Neural cell (in vitro differentiated cells): ENCODE measurements around the gene BTBD16. TPM values are rescaled to one million over a fixed set of nuclear protein-coding genes. Genes with fewer than 3 reads are reported as not detected.

ENCODE experiments used
- H2AFZ ChIP-seq: fragments of 200-600, 300-800 bp; sonication (generic), shearing (Covaris generic); 2 replicates; pipeline ENCODE4 v1.6.0; 2014; ENCODE audit warnings: low read depth, mild to moderate bottlenecking, antibody characterized with exemption, low read length, moderate library complexity
- H3F3A ChIP-seq: fragments of 200-600 bp; shearing (Covaris generic); 2 replicates; pipeline ENCODE4 v1.6.1; 2016; ENCODE audit warnings: mild to moderate bottlenecking, moderate library complexity, mixed read lengths, antibody characterized with exemption, low read length; ENCODE audit not compliant: insufficient read depth, poor library complexity, severe bottlenecking
- H3K27ac ChIP-seq: fragments of 200-600, 300-800 bp; sonication (generic), shearing (Covaris generic); 2 replicates; pipeline ENCODE4 v1.5.1; 2014; ENCODE audit warnings: mild to moderate bottlenecking, low read length, moderate library complexity
- H3K27me3 ChIP-seq: fragments of 300-800, 200-600 bp; sonication (generic), shearing (Covaris generic); 2 replicates; pipeline ENCODE4 v1.6.0; 2014; ENCODE audit warnings: mild to moderate bottlenecking, low read depth, low read length, moderate library complexity; ENCODE audit not compliant: insufficient read depth
- H3K36me3 ChIP-seq: fragments of 300-800, 200-600 bp; sonication (generic), shearing (Covaris generic); 2 replicates; pipeline ENCODE4 v1.5.1; 2014; ENCODE audit warnings: mild to moderate bottlenecking, antibody characterized with exemption, low read length, moderate library complexity; ENCODE audit not compliant: insufficient read depth
- H3K4me2 ChIP-seq: fragments of 300-800, 200-600 bp; sonication (generic), shearing (Covaris generic); 2 replicates; pipeline ENCODE4 v1.6.0; 2014; ENCODE audit warnings: mild to moderate bottlenecking, low read length
- H3K4me3 ChIP-seq: fragments of 300-800, 200-600 bp; sonication (generic), shearing (Covaris generic); 2 replicates; pipeline ENCODE4 v1.5.1; 2014; ENCODE audit warnings: mild to moderate bottlenecking, low read length, moderate library complexity
- H3K79me2 ChIP-seq: fragments of 200-600 bp; shearing (Covaris generic); replicated peaks from 2 replicates; pipeline ENCODE4 v1.6.0; 2014; ENCODE audit warnings: mild to moderate bottlenecking, low read length, moderate library complexity; ENCODE audit not compliant: insufficient read depth
- H3K9ac ChIP-seq: fragments of 300-800, 200-600 bp; sonication (generic), shearing (Covaris generic); 2 replicates; pipeline ENCODE4 v1.6.1; 2016; ENCODE audit warnings: mild to moderate bottlenecking, low read length, mixed read lengths
- H3K9me2 ChIP-seq: fragments of 200-600 bp; shearing (Covaris generic); 2 replicates; pipeline ENCODE4 v1.6.1; 2016; ENCODE audit warnings: mild to moderate bottlenecking, low read length, mixed read lengths; ENCODE audit not compliant: insufficient read depth
- H3K9me3 ChIP-seq: fragments of 200-600, 300-800 bp; sonication (generic), shearing (Covaris generic); 2 replicates; pipeline ENCODE4 v1.6.1; 2016; ENCODE audit warnings: mild to moderate bottlenecking, mixed run types, low read length, moderate library complexity, mixed read lengths
- H4K20me1 ChIP-seq: fragments of 200-600 bp; shearing (Covaris generic); 2 replicates; pipeline ENCODE4 v1.6.1; 2016; ENCODE audit warnings: mild to moderate bottlenecking, mixed run types; ENCODE audit not compliant: insufficient read depth
- EP300 ChIP-seq: fragments of 450-650 bp; conservative IDR thresholded peaks from 2 replicates; pipeline ENCODE4 v1.6.1; 2014; ENCODE audit warnings: antibody characterized with exemption, mild to moderate bottlenecking, moderate library complexity; ENCODE audit not compliant: poor library complexity, severe bottlenecking
- EZH2 ChIP-seq: fragments of 200-600, 300-800 bp; shearing (Covaris generic), sonication (generic); IDR thresholded peaks from 2 replicates; pipeline ENCODE4 v1.6.1; 2014; ENCODE audit warnings: antibody characterized with exemption, low read length, borderline replicate concordance, mild to moderate bottlenecking; ENCODE audit not compliant: insufficient read depth, poor library complexity, severe bottlenecking
- MXI1 ChIP-seq: fragments of 450-650 bp; conservative IDR thresholded peaks from 2 replicates; pipeline ENCODE4 v1.6.1; 2014; ENCODE audit warnings: antibody characterized with exemption, mild to moderate bottlenecking; ENCODE audit not compliant: poor library complexity, severe bottlenecking
- POLR2AphosphoS5 ChIP-seq: IDR thresholded peaks from 2 replicates; pipeline ENCODE4 v1.6.1; 2012
- RAD21 ChIP-seq: fragments of 450-650 bp; conservative IDR thresholded peaks from 2 replicates; pipeline ENCODE4 v1.6.1; 2014; ENCODE audit warnings: antibody characterized with exemption, mild to moderate bottlenecking, moderate library complexity
- SMC3 ChIP-seq: fragments of 450-650 bp; conservative IDR thresholded peaks from 2 replicates; pipeline ENCODE4 v1.6.1; 2014; ENCODE audit warnings: antibody characterized with exemption, mild to moderate bottlenecking, moderate library complexity; ENCODE audit not compliant: poor library complexity
- TAF1 ChIP-seq: IDR thresholded peaks from 2 replicates; pipeline ENCODE4 v1.6.1; 2012; ENCODE audit warnings: low read depth
- polyA plus RNA-seq: library from polyadenylated mRNA; depleted of rRNA; stranded (reverse); fragments of >200 nt; gene quantifications from 2 replicates; pipeline ENCODE4 v1.2.3, GENCODE V29; 2014
- TF ChIP-seq, protein P1 (sequence below): fragments of 450-650 bp; IDR thresholded peaks from 2 replicates; pipeline ENCODE4 v1.5.1; 2014; ENCODE audit warnings: antibody characterized with exemption, mild to moderate bottlenecking, moderate library complexity; ENCODE audit not compliant: poor library complexity, severe bottlenecking
- TF ChIP-seq, protein P2 (sequence below): IDR thresholded peaks from 2 replicates; pipeline ENCODE4 v1.6.1; 2012; ENCODE audit warnings: borderline replicate concordance

BTBD16 gene
- polyA plus RNA-seq, 1 donor from 2014 or later = not detected

DNA sequence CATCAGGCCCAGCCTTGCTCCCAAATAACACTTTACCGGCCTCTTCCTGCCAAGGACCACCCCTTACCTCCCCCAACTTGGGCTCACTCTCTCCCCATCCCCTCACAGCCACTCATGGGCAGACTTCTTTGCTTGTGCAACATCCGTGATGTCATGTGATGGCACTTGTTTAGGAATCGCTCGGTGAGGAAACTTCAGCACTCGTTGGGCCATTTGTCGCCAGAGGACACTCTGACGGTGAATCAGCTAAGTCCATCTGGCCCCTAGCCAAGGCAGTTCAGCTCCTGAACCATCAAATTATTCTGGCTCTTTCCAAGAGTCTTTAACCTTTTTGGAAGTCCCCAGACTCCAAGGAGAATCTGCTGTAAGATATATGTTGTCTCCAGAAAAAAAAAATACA is 19.2 kb downstream of the BTBD16 start:
- Histone ChIP-seq H3F3A (no peaks in the 10 kb centered on the region), H3K36me3 (no peaks in the 10 kb centered on the region), H3K27me3 (no peaks in the 10 kb centered on the region), H3K4me3 (no peak overlapping the region), H3K9me2 (no peaks in the 10 kb centered on the region), H3K79me2 (no peaks in the 10 kb centered on the region), H3K9me3 (no peaks in the 10 kb centered on the region), H3K4me2 (no peak overlapping the region), H3K9ac (no peak overlapping the region), H2AFZ (no peak overlapping the region), H3K27ac (no peak overlapping the region), H4K20me1 (no peaks in the 10 kb centered on the region)
- TF ChIP-seq MXI1 (no peak), EP300 (no peak), SMC3 (no peak), RAD21 (no peak), TAF1 (no peak), POLR2AphosphoS5 (no peak), EZH2 (no peak)
- TF ChIP-seq, protein P1, sequence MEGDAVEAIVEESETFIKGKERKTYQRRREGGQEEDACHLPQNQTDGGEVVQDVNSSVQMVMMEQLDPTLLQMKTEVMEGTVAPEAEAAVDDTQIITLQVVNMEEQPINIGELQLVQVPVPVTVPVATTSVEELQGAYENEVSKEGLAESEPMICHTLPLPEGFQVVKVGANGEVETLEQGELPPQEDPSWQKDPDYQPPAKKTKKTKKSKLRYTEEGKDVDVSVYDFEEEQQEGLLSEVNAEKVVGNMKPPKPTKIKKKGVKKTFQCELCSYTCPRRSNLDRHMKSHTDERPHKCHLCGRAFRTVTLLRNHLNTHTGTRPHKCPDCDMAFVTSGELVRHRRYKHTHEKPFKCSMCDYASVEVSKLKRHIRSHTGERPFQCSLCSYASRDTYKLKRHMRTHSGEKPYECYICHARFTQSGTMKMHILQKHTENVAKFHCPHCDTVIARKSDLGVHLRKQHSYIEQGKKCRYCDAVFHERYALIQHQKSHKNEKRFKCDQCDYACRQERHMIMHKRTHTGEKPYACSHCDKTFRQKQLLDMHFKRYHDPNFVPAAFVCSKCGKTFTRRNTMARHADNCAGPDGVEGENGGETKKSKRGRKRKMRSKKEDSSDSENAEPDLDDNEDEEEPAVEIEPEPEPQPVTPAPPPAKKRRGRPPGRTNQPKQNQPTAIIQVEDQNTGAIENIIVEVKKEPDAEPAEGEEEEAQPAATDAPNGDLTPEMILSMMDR = no peak
- TF ChIP-seq, protein P2, sequence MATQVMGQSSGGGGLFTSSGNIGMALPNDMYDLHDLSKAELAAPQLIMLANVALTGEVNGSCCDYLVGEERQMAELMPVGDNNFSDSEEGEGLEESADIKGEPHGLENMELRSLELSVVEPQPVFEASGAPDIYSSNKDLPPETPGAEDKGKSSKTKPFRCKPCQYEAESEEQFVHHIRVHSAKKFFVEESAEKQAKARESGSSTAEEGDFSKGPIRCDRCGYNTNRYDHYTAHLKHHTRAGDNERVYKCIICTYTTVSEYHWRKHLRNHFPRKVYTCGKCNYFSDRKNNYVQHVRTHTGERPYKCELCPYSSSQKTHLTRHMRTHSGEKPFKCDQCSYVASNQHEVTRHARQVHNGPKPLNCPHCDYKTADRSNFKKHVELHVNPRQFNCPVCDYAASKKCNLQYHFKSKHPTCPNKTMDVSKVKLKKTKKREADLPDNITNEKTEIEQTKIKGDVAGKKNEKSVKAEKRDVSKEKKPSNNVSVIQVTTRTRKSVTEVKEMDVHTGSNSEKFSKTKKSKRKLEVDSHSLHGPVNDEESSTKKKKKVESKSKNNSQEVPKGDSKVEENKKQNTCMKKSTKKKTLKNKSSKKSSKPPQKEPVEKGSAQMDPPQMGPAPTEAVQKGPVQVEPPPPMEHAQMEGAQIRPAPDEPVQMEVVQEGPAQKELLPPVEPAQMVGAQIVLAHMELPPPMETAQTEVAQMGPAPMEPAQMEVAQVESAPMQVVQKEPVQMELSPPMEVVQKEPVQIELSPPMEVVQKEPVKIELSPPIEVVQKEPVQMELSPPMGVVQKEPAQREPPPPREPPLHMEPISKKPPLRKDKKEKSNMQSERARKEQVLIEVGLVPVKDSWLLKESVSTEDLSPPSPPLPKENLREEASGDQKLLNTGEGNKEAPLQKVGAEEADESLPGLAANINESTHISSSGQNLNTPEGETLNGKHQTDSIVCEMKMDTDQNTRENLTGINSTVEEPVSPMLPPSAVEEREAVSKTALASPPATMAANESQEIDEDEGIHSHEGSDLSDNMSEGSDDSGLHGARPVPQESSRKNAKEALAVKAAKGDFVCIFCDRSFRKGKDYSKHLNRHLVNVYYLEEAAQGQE = no peak

DNA sequence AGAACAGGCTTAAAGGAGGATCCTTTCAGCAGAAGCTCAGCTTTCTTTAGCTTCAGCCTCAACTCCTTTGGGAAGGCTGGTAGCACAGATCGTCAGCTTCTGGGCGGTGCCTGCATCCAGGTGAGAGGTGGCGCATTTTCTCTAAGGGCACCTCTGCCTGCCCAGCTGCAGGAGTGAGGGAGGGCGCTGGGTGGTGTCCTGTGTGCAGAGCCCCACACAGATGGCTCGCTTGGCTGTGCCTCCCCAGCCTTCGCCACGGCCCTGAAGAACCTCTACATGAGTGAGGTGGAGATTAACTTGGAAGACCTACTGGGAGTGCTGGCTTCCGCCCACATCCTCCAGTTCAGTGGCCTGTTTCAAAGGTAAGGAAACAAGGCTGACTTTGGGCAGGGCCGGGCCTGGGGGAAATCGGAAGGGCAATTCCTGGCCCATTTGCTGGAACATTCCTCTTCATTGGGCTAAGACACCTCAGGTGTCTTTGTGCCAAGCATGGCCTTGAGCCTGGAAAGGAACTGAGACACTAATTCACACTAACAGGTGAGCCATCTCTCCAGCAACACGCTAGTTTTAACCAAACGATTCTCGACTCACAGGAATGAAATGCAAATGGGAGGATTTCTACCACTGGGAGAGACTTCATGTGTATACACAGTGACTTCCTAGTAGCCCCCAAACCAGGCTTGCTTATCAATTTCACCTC is 19.9 kb downstream of the BTBD16 start:
- Histone ChIP-seq H3K36me3 (no peaks in the 10 kb centered on the region), H3K27me3 (no peaks in the 10 kb centered on the region), H3K4me3 (no peak overlapping the region), H4K20me1 (no peaks in the 10 kb centered on the region), H3K4me2 (no peak overlapping the region), H3K9ac (no peak overlapping the region), H3F3A (no peaks in the 10 kb centered on the region), H3K9me2 (no peaks in the 10 kb centered on the region), H3K9me3 (no peaks in the 10 kb centered on the region), H3K79me2 (no peaks in the 10 kb centered on the region), H2AFZ (no peak overlapping the region), H3K27ac (no peak overlapping the region)
- TF ChIP-seq TAF1 = no peak
- TF ChIP-seq MXI1 = no peak
- TF ChIP-seq RAD21 = no peak
- TF ChIP-seq, protein P1 = no peak
- no peak for TF ChIP-seq EP300
- no peak for TF ChIP-seq EZH2
- no peak for TF ChIP-seq POLR2AphosphoS5
- TF ChIP-seq, protein P2 = no peak
- no peak for TF ChIP-seq SMC3
